Activated CD8-positive, alpha-beta memory T cell treated with anti-CD3 and anti-CD28 coated beads for 36 hours (primary cell): ENCODE results near the gene ADARB1. TPM values are rescaled to one million over a fixed set of nuclear protein-coding genes. Genes with fewer than 3 reads are reported as not detected.

ENCODE experiments used
- CTCF ChIA-PET: fragments of 350-600 bp; sonication (Branson Sonifier 250); formaldehyde crosslinking; loops from one replicate; lab custom pipeline; 2021; ENCODE audit warnings: antibody characterized with exemption; lab: Charles Lee
- POLR2A ChIA-PET: fragments of 350-600 bp; sonication (Branson Sonifier 250); formaldehyde crosslinking; loops from one replicate; lab custom pipeline; 2021; ENCODE audit warnings: antibody characterized with exemption; lab: Charles Lee
- total RNA-seq, 2 experiments: library from RNA; stranded (reverse); gene quantifications; one replicate each; pipeline ENCODE4 v1.2.3, GENCODE V29; 2021

Gene ADARB1
- total RNA-seq, 2 experiments from 2014 or later: 34.9 to 35.4 TPM

GRCh38 chr21:45051580-45052434 lies 22.6 kb upstream of the ADARB1 start:
- CTCF ChIA-PET: interaction anchor here (1.7 kb wide), 1 partner anchor 10 kb away, joined by 4 read pairs; no protein-coding TSS in a partner anchor
- POLR2A ChIA-PET: no interaction called here

GRCh38 chr21:45052960-45053359 lies 21.4 kb upstream of the ADARB1 start:
- ChIA-PET CTCF (interaction anchor here (1.0 kb wide), 1 partner anchor 16 kb away, joined by 3 read pairs; no protein-coding TSS in a partner anchor), POLR2A (no interaction called here)

GRCh38 chr21:45053561-45054226 lies 20.7 kb upstream of the ADARB1 start:
- ChIA-PET CTCF (interaction anchor here (0.9 to 1.0 kb wide), 2 partner anchors 17 to 83 kb away, joined by 3 to 5 read pairs; no protein-coding TSS in a partner anchor), POLR2A (no interaction called here)

- POLR2A ChIA-PET: no interaction called here
- CTCF ChIA-PET: interaction anchor here (0.9 to 1.0 kb wide), 2 partner anchors 18 to 82 kb away, joined by 3 to 5 read pairs; no protein-coding TSS in a partner anchor
These were observed 20.0 kb upstream of the ADARB1 start for GRCh38 chr21:45054227-45054926.

- CTCF ChIA-PET: no interaction called here
- POLR2A ChIA-PET: interaction anchor here (0.6 kb wide), 1 partner anchor 76 kb away, joined by 7 read pairs; no protein-coding TSS in a partner anchor
These were observed 19.3 kb upstream of the ADARB1 start for GRCh38 chr21:45054927-45055612.

GRCh38 chr21:45055861-45056260 lies 18.5 kb upstream of the ADARB1 start:
- POLR2A ChIA-PET: no interaction called here
- CTCF ChIA-PET: no interaction called here

- POLR2A ChIA-PET: no interaction called here
- CTCF ChIA-PET: no interaction called here
These were observed 18.0 kb upstream of the ADARB1 start for GRCh38 chr21:45056296-45056904.

GRCh38 chr21:45056917-45057560 lies 17.3 kb upstream of the ADARB1 start:
- CTCF ChIA-PET: no interaction called here

GRCh38 chr21:45057886-45058285 lies 16.5 kb upstream of the ADARB1 start:
- POLR2A ChIA-PET: no interaction called here
- CTCF ChIA-PET: no interaction called here

More at GRCh38 chr21:45056917-45057560, 17.3 kb upstream of the ADARB1 start:
- POLR2A ChIA-PET: no interaction called here

- ChIA-PET POLR2A (no interaction called here), CTCF (no interaction called here)
These were observed 15.3 kb upstream of the ADARB1 start for GRCh38 chr21:45059121-45059520.

- ChIA-PET POLR2A (no interaction called here), CTCF (no interaction called here)
These were observed 14.3 kb upstream of the ADARB1 start for GRCh38 chr21:45060089-45060488.

GRCh38 chr21:45060675-45061311 lies 13.6 kb upstream of the ADARB1 start:
- ChIA-PET POLR2A (no interaction called here), CTCF (interaction anchor here (1.6 kb wide), 1 partner anchor 9 kb away, joined by 4 read pairs; no protein-coding TSS in a partner anchor)

- POLR2A ChIA-PET: interaction anchor here (0.6 kb wide), 1 partner anchor 514 kb away, joined by 3 read pairs; no protein-coding TSS in a partner anchor
- CTCF ChIA-PET: no interaction called here
These were observed 10.3 kb upstream of the ADARB1 start for GRCh38 chr21:45064091-45064490.

- ChIA-PET POLR2A (interaction anchor here (0.6 kb wide), 1 partner anchor 514 kb away, joined by 3 read pairs; no protein-coding TSS in a partner anchor), CTCF (no interaction called here)
These were observed 9.6 kb upstream of the ADARB1 start for GRCh38 chr21:45064618-45065399.

- POLR2A ChIA-PET: no interaction called here
- CTCF ChIA-PET: interaction anchor here (0.8 kb wide), 1 partner anchor 71 kb away, joined by 4 read pairs; no protein-coding TSS in a partner anchor
These were observed 6.7 kb upstream of the ADARB1 start for GRCh38 chr21:45067462-45068285.

GRCh38 chr21:45069085-45069484 lies 5.3 kb upstream of the ADARB1 start:
- ChIA-PET CTCF (no interaction called here), POLR2A (no interaction called here)
